ENCODE measurements around the gene HS3ST3A1.
"Not testable (repeated sequence)": the region's sequence is repeated elsewhere in the genome, so short reads cannot be mapped to it uniquely, and the experiment has no call there.

HS3ST3A1 gene

GRCh38 chr17:13569398-13570123 is 32.2 kb downstream of the HS3ST3A1 start:
- no peak for DNase-seq

DNA sequence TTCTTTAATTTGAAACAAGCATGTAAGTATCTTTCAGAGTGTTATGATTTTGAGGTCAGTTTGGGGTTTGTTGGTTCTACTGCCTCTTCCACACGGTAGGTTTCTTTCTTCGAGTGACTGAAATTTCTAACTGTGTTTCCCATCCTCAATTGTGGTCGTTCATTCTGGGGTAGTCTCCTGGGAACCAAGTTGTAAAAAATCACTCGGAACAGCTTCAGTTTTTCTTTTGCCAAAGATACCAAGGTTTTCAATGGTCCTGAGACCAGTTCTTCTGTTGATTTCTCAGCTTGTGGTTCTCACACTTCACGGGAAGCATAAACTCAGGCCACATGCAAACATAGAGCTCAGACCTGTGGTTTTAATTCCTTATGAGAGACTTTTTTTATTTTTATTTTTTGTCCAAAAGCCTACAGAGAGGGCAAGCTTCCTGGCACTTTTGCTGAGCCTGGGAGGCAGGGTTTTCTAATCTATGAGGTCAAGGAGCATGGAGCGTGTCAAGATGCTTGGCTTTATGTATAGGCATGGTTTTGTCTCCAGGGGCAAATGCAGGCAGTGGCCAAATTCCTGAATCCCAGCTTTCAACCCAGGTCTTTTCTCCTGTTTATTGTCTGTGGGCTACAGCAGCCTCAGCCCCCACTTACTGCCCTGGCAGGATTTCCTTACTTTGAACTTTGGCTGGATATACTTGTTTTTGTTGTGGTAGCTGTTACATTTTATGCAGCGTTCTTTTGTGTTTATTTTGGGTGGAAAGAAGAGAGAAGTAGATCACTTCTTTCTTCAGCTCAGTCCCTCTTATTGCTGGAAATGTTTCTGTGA is 32.9 kb downstream of the HS3ST3A1 start:
- no peak for DNase-seq

- no peak for DNase-seq
These were observed 37.9 kb downstream of the HS3ST3A1 start for GRCh38 chr17:13563866-13564265.

- no peak for DNase-seq
These were observed 39.4 kb downstream of the HS3ST3A1 start for GRCh38 chr17:13562271-13562800.

DNA sequence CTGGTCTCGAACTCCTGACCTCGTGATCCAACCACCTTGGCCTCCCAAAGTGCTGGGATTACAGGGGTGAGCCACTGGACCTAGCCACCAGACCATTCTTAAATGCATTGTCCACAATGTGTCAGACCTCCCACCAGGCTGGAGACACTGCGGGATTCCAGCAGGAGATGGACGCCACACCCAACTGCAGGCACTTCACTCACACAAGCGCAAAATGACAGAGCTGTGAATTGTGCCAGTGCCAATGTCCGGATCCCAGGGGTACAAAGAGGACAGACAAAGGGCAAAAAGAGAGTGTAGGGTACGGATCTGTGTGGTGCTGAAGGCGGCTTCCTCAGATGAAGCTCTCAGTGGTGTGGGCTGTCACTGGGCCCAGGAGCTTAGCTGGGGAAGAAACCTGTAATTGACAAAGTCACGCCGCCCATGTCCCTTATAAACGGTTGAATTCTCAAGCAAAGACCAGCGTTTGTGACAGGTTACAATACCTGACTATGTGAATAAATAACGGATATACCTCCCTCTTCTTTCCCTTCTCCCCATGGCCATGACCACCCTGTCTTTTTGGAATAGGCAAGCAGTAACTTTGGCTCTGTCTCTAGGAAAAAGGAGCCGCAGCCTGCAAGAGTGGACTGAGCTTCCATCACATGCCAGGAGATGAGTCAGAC is 40.0 kb downstream of the HS3ST3A1 start:
- no peak for DNase-seq

- DNase-seq: no peak
These were observed 40.8 kb downstream of the HS3ST3A1 start for GRCh38 chr17:13560935-13561334.

GRCh38 chr17:13558588-13558987 is 43.1 kb downstream of the HS3ST3A1 start:
- DNase-seq: no peak

DNA sequence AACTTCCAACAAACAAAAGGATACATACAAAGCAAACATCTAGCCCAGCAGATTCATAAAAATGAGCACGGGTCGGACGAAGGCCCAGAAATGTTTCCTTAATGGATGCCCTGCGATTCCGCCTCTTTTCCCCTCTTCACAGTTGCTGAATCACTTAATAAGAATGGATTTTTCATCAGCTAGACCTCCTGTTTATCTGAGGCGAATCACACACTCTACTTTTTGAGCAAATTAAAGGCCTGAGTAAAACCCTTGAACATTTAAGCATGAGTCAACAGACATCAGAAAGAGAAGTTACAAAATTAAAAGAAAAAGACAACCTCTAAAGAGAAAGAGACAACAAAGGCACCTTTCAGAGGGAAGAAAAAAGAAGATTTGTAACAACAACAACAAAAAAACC is 44.7 kb downstream of the HS3ST3A1 start:
- DNase-seq: no peak

- no peak for DNase-seq
These were observed 47.5 kb downstream of the HS3ST3A1 start for GRCh38 chr17:13554231-13554630.

GRCh38 chr17:13550291-13550690 is 51.4 kb downstream of the HS3ST3A1 start:
- no peak for DNase-seq

DNA sequence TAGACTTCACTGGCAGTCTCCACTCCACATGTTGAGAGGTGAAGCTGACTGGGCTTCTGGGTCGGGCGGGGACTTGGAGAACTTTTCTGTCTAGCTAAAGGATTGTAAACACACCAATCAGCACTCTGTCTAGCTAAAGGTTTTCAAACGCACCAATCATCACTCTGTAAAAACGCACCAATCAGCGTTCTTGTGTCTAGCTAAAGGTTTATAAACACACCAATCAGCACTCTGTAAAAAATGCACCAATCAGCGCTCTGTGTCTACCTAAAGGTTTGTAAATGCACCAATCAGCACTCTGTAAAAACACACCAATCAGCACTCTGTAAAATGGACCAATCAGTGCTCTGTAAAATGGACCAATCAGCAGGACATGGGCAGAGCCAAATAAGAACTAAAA is 53.2 kb downstream of the HS3ST3A1 start:
- not testable (repeated sequence) for DNase-seq

- no peak for DNase-seq
These were observed 54.9 kb downstream of the HS3ST3A1 start for GRCh38 chr17:13546851-13547250.

DNA sequence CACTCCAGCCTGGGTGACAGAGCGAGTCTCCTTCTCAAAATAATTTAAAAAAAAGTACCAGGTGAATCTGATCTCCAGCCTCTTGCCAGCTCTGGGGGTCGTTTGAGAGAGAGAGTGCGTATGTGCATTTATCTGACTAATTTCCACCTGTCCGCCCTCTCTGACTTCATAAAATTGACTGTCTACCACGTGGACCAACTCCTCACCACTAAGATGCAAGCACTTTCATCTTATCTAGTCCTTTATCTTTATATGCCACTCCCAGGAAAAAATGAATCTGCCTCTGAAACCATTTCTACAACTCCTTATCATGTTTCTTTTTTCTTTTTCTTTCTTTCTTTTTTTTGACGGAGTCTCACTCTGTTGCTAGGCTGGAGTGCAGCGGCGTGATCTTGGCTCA is 55.8 kb downstream of the HS3ST3A1 start:
- no peak for DNase-seq

- no peak for DNase-seq
These were observed 57.0 kb downstream of the HS3ST3A1 start for GRCh38 chr17:13544765-13545164.

DNA sequence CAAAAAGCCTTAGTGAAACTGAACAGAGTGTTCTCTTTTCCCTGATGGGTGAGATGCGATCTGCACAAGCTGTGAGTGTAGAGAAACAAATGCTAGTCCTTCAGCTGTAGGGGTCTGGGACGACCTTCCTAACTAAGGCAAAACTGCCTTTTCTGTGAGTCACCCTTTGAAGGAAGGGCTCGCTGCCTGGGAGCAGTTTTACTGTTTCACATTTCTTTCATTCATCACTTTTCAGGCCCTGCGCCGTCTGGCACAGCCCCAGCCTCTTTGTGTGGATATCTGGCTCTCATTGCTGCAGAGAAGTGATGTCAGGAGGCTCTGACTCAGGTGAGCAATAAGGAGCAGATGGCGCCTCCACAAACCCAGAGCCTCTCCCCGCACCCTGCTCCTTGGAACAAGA is 57.4 kb downstream of the HS3ST3A1 start:
- no peak for DNase-seq

DNA sequence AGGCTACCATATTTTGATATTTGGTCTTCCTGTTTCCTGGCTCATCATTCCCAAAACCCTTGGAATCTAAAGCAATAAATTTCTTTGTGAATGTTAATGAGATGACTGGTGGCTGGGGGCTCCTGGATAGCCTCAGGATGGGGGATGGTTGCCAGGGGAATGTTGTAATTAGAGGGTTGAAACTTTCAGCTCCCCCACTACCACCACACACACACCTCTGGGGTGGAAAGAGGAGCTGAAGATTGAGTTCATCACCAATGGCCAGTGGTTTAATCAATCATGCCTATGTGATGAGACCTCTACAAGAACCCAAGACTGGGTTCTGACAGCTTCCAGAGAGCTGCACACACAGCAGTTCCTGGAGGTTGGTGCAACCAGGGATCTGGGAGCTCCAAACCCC is 59.1 kb downstream of the HS3ST3A1 start:
- no peak for DNase-seq

DNA sequence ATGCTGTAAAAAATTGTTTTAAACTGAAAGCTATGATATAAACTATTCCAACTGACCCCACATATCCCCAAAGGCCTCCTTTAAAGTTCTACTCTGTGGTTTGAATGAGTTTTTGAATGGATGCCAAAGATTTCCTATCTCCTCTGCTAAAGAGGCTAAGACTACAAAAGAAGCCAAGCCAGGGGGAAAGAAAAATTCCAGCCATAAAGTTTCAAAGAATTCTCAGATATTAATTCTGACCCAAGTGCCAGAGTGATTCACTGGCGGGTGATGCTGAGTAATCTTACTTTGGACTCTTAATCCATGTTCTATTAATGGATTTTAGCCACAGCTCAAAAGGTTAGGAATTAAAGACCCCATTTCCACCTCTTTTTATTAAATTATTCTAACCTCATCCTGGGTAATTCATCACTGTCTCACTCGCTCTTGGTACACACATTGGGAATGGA is 60.7 kb downstream of the HS3ST3A1 start:
- no peak for DNase-seq

DNA sequence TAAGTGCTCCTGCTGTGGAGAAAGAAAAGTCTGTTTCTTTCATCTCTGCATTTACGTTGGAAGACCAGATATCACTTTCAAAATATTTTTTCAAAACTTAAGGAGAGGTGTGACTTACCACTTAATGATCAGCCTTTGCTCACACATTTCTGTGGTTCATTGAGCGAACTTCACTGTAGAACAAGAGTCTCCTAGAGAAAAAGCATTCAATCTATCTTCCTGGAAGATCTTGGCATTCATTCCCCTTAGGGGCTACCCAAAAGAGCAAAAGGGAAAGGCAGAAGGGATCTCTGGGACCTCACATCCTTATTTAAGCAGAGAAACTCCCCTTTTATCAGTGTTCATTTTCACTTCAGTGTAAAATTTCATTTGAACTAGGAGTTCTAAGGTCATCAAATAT is 61.2 kb downstream of the HS3ST3A1 start:
- no peak for DNase-seq

DNA sequence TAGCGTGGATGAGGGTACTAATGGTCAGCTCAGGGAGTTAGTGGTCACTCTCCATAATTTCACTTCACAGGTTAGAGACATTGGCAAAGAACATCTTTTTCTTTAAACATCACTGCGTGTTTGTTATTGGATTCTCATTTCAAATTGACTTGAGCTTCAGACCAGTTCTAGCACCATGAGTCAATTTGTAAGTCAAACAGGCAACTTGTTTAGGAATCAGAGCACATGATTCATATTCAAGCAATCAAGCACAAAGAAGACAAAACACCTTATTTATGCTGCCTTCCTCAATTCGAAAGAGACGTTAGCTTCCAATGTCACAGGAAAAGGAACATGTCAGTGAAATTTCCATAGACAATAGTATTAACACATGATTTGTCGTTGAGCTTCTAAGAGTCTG is 62.3 kb downstream of the HS3ST3A1 start:
- DNase-seq: no peak

GRCh38 chr17:13538841-13539411 is 62.8 kb downstream of the HS3ST3A1 start:
- DNase-seq: no peak

DNA sequence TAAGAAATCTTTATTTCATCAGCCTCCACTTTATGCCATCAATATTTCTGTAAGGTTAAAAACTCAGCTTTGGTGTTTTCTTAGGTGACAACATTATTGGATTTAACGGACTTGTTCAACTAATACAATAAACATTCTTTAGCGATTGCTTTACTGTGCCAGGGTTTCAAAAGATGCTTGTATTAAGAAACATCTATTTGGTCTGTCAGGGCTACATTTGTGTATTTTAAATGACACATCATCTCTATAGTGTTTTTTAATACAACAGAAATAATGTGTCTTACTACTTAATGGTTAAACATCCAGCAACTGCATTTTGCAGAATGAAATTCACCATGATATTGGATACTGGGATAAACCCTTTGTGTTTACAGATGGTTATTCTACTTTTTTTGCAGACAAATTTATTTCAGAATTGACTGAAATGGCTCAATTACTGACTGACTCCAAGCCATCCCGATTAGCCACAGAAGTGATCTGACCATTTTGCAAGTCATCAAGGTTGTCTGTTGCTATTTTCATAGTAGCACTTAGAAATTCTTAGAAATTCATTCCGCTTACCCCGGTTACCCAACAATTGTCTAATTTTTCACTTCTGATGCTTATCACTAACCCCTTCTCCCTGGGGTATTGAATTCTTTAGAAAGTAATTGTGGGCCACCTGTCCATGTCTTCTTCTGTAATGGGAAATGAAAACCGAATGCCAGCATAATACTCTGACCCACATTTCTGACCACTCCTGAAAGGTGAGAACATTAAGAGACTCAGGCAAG is 63.7 kb downstream of the HS3ST3A1 start:
- DNase-seq: no peak

DNA sequence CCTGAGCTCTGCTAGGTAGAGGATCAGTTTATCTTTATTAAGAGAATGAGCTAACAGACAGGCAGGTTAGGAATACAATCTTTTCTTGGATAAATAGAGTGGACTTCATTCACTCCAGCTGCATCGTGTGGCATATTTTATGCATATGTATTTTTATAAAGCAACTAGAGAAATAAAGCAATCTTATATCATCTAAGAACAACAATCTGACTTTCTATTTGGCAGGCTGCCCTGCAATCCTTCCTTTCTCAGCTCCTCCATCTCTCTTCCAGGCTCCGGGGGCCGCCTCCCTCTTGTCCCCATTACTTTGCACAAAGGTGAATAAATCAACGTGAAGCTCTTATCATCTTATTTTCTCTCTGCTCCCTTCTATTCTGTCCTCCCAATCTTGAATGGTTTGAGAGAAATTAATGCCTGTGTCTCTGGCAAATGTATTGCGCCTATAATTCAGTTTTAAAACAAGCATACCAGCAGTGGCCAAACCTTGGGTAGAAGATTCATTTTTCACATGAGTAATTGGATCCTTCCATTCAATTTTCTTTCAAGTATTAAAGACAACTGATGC is 64.5 kb downstream of the HS3ST3A1 start:
- no peak for DNase-seq
